Calu3 (cell line): ENCODE results near the gene ACOXL. TPM values are rescaled to one million over a fixed set of nuclear protein-coding genes. Genes with fewer than 3 reads are reported as not detected.

ENCODE experiments used
- BruUV-seq: library from RNA; stranded (reverse); fragments of 400-500 nt; replicated peaks from 2 replicates; lab custom pipeline; 2021; lab: Mats Ljungman, UMichigan
- CTCF ChIA-PET: fragments of 300-600 bp; sonication (Branson Sonifier 250); formaldehyde crosslinking; loops from one replicate; lab custom pipeline; 2022; ENCODE audit warnings: antibody characterized with exemption; lab: Charles Lee
- DNase-seq: peaks from one replicate; pipeline ENCODE4 v3.0.0; 2022
- H3K27ac Mint-ChIP-seq: one replicate; pipeline ENCODE4 v1.8.0; 2022; ENCODE audit warnings: mixed read lengths; ENCODE audit not compliant: unreplicated experiment
- H3K27me3 Mint-ChIP-seq: one replicate; pipeline ENCODE4 v1.8.0; 2022; ENCODE audit warnings: mixed read lengths; ENCODE audit not compliant: unreplicated experiment
- H3K36me3 Mint-ChIP-seq: one replicate; pipeline ENCODE4 v1.8.0; 2022; ENCODE audit warnings: mild to moderate bottlenecking, moderate library complexity, mixed read lengths; ENCODE audit not compliant: insufficient read depth, unreplicated experiment
- H3K4me1 Mint-ChIP-seq: one replicate; pipeline ENCODE4 v1.8.0; 2022; ENCODE audit warnings: mild to moderate bottlenecking, low read depth, mixed read lengths; ENCODE audit not compliant: unreplicated experiment
- H3K4me3 Mint-ChIP-seq: one replicate; pipeline ENCODE4 v1.8.0; 2022; ENCODE audit warnings: mild to moderate bottlenecking, low read depth, moderate library complexity, mixed read lengths; ENCODE audit not compliant: unreplicated experiment
- H3K9me3 Mint-ChIP-seq: one replicate; pipeline ENCODE4 v1.8.0; 2022; ENCODE audit warnings: low read depth, mixed read lengths; ENCODE audit not compliant: unreplicated experiment
- intact Hi-C: fragments of 100-400 bp; cut with micrococcal nuclease; formaldehyde crosslinking; loops from one replicate; pipeline ENCODE4 v1.10.0; 2022; ENCODE audit not compliant: unreplicated experiment
- total RNA-seq: library from RNA; stranded (reverse); gene quantifications from 2 replicates; pipeline ENCODE4 v1.2.3, GENCODE V29; 2022
- TF ChIP-seq, protein P1 (sequence below): fragments of 200-600 bp; IDR thresholded peaks from one replicate; pipeline ENCODE4 v1.8.0; 2022; ENCODE audit warnings: antibody characterized with exemption; ENCODE audit not compliant: unreplicated experiment

The ACOXL gene
- total RNA-seq, 1 experiment from 2014 or later, result 2.7 TPM

DNA sequence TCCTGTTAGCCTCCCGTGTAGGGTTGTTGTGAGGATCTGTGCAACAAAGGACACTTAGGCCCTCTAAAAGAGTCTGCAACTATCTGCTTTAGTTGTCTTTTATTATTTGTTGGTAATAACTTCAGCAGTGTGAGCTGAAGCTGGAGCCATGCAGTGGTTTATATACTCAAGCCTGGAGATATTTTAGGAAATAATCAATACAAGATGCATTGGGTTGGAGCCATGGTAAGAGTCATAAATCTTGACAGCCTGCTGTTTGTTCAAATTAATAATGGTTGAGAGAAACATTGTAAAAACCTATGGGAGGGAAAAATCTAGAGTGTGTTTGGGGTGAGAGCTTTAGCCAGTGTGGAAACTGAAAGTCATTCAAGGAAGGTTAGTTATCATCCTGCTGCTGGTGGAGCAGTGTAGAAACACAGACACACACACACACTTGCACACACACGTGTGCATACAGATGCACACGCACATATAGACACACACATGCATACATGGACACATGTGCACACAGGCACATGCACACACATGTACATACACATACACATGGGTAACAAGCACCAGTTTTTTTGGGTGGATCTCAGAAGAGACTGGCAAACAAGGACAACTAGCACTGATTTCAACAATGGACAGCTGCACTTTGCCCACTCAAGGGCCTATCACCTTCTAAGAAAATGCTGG lies 51.0 kb downstream of the ACOXL start:
- TF ChIP-seq, protein P1, sequence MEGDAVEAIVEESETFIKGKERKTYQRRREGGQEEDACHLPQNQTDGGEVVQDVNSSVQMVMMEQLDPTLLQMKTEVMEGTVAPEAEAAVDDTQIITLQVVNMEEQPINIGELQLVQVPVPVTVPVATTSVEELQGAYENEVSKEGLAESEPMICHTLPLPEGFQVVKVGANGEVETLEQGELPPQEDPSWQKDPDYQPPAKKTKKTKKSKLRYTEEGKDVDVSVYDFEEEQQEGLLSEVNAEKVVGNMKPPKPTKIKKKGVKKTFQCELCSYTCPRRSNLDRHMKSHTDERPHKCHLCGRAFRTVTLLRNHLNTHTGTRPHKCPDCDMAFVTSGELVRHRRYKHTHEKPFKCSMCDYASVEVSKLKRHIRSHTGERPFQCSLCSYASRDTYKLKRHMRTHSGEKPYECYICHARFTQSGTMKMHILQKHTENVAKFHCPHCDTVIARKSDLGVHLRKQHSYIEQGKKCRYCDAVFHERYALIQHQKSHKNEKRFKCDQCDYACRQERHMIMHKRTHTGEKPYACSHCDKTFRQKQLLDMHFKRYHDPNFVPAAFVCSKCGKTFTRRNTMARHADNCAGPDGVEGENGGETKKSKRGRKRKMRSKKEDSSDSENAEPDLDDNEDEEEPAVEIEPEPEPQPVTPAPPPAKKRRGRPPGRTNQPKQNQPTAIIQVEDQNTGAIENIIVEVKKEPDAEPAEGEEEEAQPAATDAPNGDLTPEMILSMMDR, result no peak
- H3K27me3 Mint-ChIP-seq, result peaks cover 78% of the 10 kb centered on the region
- H3K27ac Mint-ChIP-seq, result no peak overlapping the region
- no TSS peak for BruUV-seq
- no peaks in the 10 kb centered on the region for H3K36me3 Mint-ChIP-seq
- no peaks in the 10 kb centered on the region for H3K4me1 Mint-ChIP-seq
- no peaks in the 10 kb centered on the region for H3K9me3 Mint-ChIP-seq
- DNase-seq, result no peak
- CTCF ChIA-PET, result interaction anchor here (1.1 kb wide), 1 partner anchor 9 kb away, joined by 3 read pairs; no protein-coding TSS in a partner anchor
- H3K4me3 Mint-ChIP-seq, result no peak overlapping the region
- intact Hi-C loops, result no loop called here

DNA sequence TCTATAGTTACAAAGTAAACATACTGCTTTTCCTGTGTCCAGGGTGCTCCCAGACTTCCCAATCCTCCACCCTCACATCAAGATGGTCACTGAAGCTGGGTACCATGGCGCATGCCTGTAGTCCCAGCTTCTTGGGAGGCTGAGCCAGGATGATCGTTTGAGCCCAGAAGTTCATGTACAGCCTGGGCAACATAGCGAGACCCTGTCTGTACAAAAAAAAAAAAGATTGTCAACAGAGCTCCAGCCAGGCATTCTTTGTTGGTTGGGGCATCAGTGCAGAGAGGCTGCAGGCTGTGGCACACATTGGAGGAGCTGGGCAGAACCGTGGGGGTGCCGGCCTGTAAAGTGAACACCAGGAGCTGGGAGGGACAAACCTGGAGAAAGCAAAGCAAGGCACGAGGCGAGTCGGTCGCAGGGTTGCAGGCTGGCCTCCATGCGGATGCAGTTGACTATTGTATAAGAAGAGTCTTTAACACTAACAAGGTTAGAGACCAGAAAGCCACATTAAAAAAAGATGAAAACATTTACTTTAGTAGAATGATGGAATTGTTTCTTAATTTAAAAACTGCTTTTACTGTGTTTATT lies 51.8 kb downstream of the ACOXL start:
- Mint-ChIP-seq H3K4me3 (no peak overlapping the region), H3K4me1 (no peaks in the 10 kb centered on the region), H3K27me3 (peaks cover 78% of the 10 kb centered on the region), H3K9me3 (no peaks in the 10 kb centered on the region), H3K27ac (no peak overlapping the region), H3K36me3 (no peaks in the 10 kb centered on the region)
- TF ChIP-seq, protein P1, result no peak
- BruUV-seq, result no TSS peak
- intact Hi-C loops, result no loop called here
- CTCF ChIA-PET, result no interaction called here
- no peak for DNase-seq

DNA sequence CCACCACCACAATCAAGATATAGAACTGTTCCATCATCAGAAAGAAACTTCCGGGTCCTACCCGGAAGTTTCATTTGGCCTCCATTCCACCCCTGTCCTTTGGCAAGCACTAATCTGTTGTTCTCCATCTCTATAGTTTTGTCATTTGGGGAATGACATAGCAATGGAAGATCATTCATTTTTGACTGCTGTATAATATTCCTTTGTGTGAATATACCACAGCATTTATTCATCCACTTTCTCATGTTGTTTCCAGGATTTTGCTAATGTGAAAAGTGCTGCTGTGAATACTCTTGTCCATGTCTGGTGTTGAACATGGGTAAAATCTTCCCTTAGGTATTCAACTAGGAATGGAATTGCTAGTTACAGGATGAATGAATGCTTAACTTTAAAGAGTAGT lies 53.1 kb downstream of the ACOXL start:
- TF ChIP-seq, protein P1, result no peak
- Mint-ChIP-seq H3K4me1 (no peaks in the 10 kb centered on the region), H3K27ac (no peak overlapping the region), H3K36me3 (no peaks in the 10 kb centered on the region), H3K27me3 (peaks cover 78% of the 10 kb centered on the region), H3K4me3 (no peak overlapping the region), H3K9me3 (no peaks in the 10 kb centered on the region)
- intact Hi-C loops, result no loop called here
- no peak for DNase-seq
- no TSS peak for BruUV-seq
- CTCF ChIA-PET, result no interaction called here

DNA sequence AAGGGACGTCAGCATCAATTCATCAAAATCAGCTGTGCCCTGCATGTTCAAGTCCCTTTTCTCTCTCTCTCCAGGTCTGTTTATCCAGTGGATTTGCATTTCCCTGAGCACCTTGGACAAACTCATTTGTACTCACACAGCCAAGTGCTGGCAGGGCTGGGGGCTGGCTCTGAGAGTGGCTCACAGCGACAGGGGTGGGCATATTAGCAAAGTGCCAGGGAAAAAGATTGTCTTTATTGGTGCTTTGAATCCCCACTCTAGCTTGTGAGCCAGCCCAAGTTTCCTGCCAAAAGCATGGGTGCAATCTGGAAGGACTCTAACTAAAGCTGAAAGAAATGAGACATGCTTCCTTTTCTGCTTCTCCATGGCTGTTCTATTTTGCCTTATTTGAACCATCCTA lies 56.6 kb downstream of the ACOXL start:
- H3K4me1 Mint-ChIP-seq, result no peaks in the 10 kb centered on the region
- BruUV-seq, result no TSS peak
- intact Hi-C loops, result no loop called here
- CTCF ChIA-PET, result no interaction called here
- no peaks in the 10 kb centered on the region for H3K9me3 Mint-ChIP-seq
- H3K36me3 Mint-ChIP-seq, result no peaks in the 10 kb centered on the region
- peaks cover 89% of the 10 kb centered on the region for H3K27me3 Mint-ChIP-seq
- H3K4me3 Mint-ChIP-seq, result no peak overlapping the region
- no peak overlapping the region for H3K27ac Mint-ChIP-seq
- TF ChIP-seq, protein P1, result no peak
- no peak for DNase-seq
